CD8-positive, alpha-beta memory T cell (primary cell): ENCODE measurements around the gene DNAAF5. TPM values are rescaled to one million over a fixed set of nuclear protein-coding genes. Genes with fewer than 3 reads are reported as not detected.

Source experiments
- CTCF ChIA-PET: fragments of 350-600 bp; sonication (Branson Sonifier 250); formaldehyde crosslinking; loops from one replicate; lab custom pipeline; 2021; ENCODE audit warnings: antibody characterized with exemption; lab: Charles Lee
- POLR2A ChIA-PET: fragments of 350-600 bp; sonication (Branson Sonifier 250); formaldehyde crosslinking; loops from one replicate; lab custom pipeline; 2021; ENCODE audit warnings: antibody characterized with exemption; lab: Charles Lee
- DNase-seq, 5 donors: peaks; one replicate each; pipeline versions ENCODE4 v3.0.0 to v3.0.0-alpha.2; 2020 to 2022; ENCODE audit warnings: mixed read lengths in 1 of 5
- H3K27ac ChIP-seq: one replicate; pipeline ENCODE4 v1.7.0; 2013; ENCODE audit warnings: low read depth, mild to moderate bottlenecking, low read length, moderate library complexity
- H3K27me3 ChIP-seq: 2 replicates; pipeline ENCODE4 v1.7.0; 2013; ENCODE audit warnings: low read length, mild to moderate bottlenecking; ENCODE audit not compliant: insufficient read depth, poor library complexity, severe bottlenecking
- H3K36me3 ChIP-seq: 2 replicates; pipeline ENCODE4 v1.7.0; 2013; ENCODE audit warnings: mild to moderate bottlenecking, low read length, moderate library complexity; ENCODE audit not compliant: insufficient read depth
- H3K4me1 ChIP-seq: 2 replicates; pipeline ENCODE4 v1.7.0; 2013; ENCODE audit warnings: mild to moderate bottlenecking, low read length, moderate library complexity; ENCODE audit not compliant: insufficient read depth
- H3K4me3 ChIP-seq: 2 replicates; pipeline ENCODE4 v1.7.0; 2013; ENCODE audit warnings: mild to moderate bottlenecking, low read length
- H3K9me3 ChIP-seq: 2 replicates; pipeline ENCODE4 v1.7.0; 2013; ENCODE audit warnings: mild to moderate bottlenecking, low read length
- H3K27ac Mint-ChIP-seq, 8 donors: one replicate each; pipeline ENCODE4 v1.8.0; 2020 to 2021; ENCODE audit warnings: mixed read lengths in 8 of 8, mild to moderate bottlenecking in 6 of 8, inconsistent platforms in 3 of 8, moderate library complexity in 3 of 8
- H3K27me3 Mint-ChIP-seq, 2 donors: one replicate each; pipeline ENCODE4 v1.8.0; 2020 to 2021; ENCODE audit warnings: mixed read lengths in 2 of 2, mild to moderate bottlenecking in 1 of 2, moderate library complexity in 1 of 2
- H3K36me3 Mint-ChIP-seq, 3 donors: one replicate each; pipeline ENCODE4 v1.8.0; 2020 to 2021; ENCODE audit warnings: mixed read lengths in 3 of 3, inconsistent platforms in 1 of 3, mild to moderate bottlenecking in 1 of 3
- H3K4me1 Mint-ChIP-seq, 3 donors: one replicate each; pipeline ENCODE4 v1.8.0; 2020 to 2021; ENCODE audit warnings: mixed read lengths in 3 of 3, inconsistent platforms in 1 of 3, mild to moderate bottlenecking in 1 of 3
- H3K4me3 Mint-ChIP-seq, 7 donors: one replicate each; pipeline ENCODE4 v1.8.0; 2020 to 2021; ENCODE audit warnings: mixed read lengths in 7 of 7, mild to moderate bottlenecking in 6 of 7, moderate library complexity in 4 of 7, inconsistent platforms in 2 of 7
- H3K9me3 Mint-ChIP-seq, 5 donors: one replicate each; pipeline ENCODE4 v1.8.0; 2020 to 2022; ENCODE audit warnings: mixed read lengths in 5 of 5, mild to moderate bottlenecking in 3 of 5, moderate library complexity in 2 of 5, inconsistent platforms in 1 of 5
- polyA plus RNA-seq: library from polyadenylated mRNA; unstranded; fragments of 300-500 nt; fragmentation: Illumina TruSeq; gene quantifications from one replicate; pipeline ENCODE4 v1.2.3, GENCODE V29; 2021
- total RNA-seq, 2 experiments: library from RNA; stranded (reverse); gene quantifications; one replicate each; pipeline ENCODE4 v1.2.3, GENCODE V29; 2021

Gene DNAAF5
- total and polyA plus RNA-seq, 3 experiments from 2014 or later, result 4.4 to 48.0 (median 47.3) TPM

DNA sequence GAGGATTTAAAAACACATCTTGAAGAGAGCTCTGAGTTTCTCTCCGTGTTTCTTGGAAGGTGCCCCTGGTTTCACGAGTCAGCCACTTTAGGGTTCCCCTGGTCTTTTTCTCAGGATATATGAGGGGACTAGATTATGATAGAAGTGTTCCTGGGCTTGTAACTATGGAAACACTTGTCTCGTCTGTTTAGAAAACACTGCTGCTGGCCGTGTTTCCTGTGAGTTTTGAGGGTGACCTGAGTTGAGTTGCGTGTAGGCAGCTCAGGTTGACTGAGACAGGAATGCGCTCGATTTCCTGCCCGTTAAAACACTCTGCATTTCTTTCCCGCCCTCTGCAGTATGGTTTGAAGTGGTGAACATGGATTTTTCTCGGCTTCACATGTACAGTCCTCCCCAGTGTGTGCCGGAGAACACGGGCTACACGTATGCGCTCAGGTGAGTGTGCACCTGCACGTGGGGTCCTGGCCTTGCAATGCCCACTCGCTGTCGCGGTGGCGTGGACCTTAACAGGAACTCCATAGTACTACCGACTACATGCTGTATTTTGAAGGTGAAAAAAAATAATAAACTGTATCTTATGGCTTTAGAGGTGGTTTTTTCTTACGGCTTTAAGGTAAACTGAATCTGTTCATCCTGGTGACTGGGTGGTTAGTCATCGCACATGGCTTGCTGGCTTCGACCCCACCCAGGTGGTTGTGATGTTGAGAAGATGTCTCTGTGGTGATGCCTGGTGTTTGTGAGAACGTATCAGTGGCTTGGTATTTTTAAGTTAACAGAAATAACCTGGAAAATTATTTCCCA lies 105.9 kb downstream of the DNAAF5 start, which contains the start of gene SUN1:
Gene SUN1 (plus strand): TSS at position 310 of the 801 bp plus-strand sequence. CDS start 49 bp downstream, at position 359.
- Histone ChIP-seq H3K4me3 (peak within 1 kb of the TSS; percentile 34), H3K4me1 (peaks cover 36% of the 10 kb centered on the region)

DNA sequence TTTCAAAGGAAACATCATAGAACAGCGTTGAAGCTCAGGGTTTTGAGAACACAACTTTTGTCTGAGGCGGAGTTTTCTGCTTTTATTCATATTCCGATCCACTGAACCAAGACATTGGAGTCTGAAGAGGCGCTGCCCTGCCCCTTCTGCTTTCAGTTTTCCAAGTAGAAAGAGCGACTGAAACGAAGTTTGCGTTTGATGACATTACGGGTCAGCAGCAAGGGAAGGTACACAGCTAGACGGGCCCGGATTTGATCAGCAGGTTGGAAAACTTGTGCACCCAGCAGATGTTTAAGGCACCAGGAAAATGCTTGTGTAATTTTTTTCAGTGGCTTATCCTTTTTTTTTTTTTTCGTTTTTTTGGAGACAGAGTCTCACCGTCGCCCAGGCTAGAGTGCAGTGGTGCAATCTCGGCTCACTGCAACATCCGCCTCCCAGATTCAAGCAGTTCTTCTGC lies 106.5 kb downstream of the DNAAF5 start:
- peak overlapping the region; percentile 26 for H3K27ac ChIP-seq
- ChIA-PET POLR2A (interaction anchor here (1.2 kb wide), 1 partner anchor 9 kb away, joined by 7 read pairs; no protein-coding TSS in a partner anchor), CTCF (interaction anchor here (1.2 to 2.0 kb wide), 4 partner anchors 12 to 40 kb away, joined by 3 to 6 read pairs (median 5); no protein-coding TSS in a partner anchor)
- Mint-ChIP-seq H3K4me1 (peaks cover 32 to 68% (median 40%) of the 10 kb centered on the region in 3 donors), H3K9me3 (no peaks in the 10 kb centered on the region), H3K4me3 (peak overlapping the region in 6 of 7 donors; percentile 72 to 90 (median 78)), H3K36me3 (peaks cover 0 to 33% (median 4%) of the 10 kb centered on the region in 3 donors), H3K27ac (peak overlapping the region; percentile 51 to 97 (median 92)), H3K27me3 (no peaks in the 10 kb centered on the region)
- H3K36me3 ChIP-seq, result no peaks in the 10 kb centered on the region
- H3K4me1 ChIP-seq, result peaks cover 36% of the 10 kb centered on the region
- DNase-seq, result peak in 1 of 5 donors; percentile 13
- no peaks in the 10 kb centered on the region for H3K9me3 ChIP-seq
- H3K27me3 ChIP-seq, result no peaks in the 10 kb centered on the region
- H3K4me3 ChIP-seq, result no peak overlapping the region

More for the DNA sequence above, 105.9 kb downstream of the DNAAF5 start, which contains the start of gene SUN1:
- POLR2A ChIA-PET, result interaction anchor here (1.2 to 2.5 kb wide), 3 partner anchors 9 to 20 kb away, joined by 6 to 7 read pairs (median 6); no protein-coding TSS in a partner anchor
- peaks cover 32 to 68% (median 40%) of the 10 kb centered on the region in 3 donors for H3K4me1 Mint-ChIP-seq
- no peaks in the 10 kb centered on the region for H3K9me3 Mint-ChIP-seq
- no peaks in the 10 kb centered on the region for H3K9me3 ChIP-seq
- H3K36me3 Mint-ChIP-seq, result peaks cover 0 to 28% (median 4%) of the 10 kb centered on the region in 3 donors
- H3K27me3 Mint-ChIP-seq, result no peaks in the 10 kb centered on the region
- CTCF ChIA-PET, result interaction anchor here (0.7 to 2.0 kb wide), 7 partner anchors 9 to 470 kb away, joined by 3 to 6 read pairs (median 3); no protein-coding TSS in a partner anchor
- peak within 1 kb of the TSS; percentile 4 to 90 (median 77) for H3K4me3 Mint-ChIP-seq
- peak within 1 kb of the TSS; percentile 68 for H3K27ac ChIP-seq
- peak within 1 kb of the TSS; percentile 69 to 97 (median 94) for H3K27ac Mint-ChIP-seq
- DNase-seq, result peak; percentile 16 to 86 (median 69)
- H3K27me3 ChIP-seq, result no peaks in the 10 kb centered on the region
- no peaks in the 10 kb centered on the region for H3K36me3 ChIP-seq

DNA sequence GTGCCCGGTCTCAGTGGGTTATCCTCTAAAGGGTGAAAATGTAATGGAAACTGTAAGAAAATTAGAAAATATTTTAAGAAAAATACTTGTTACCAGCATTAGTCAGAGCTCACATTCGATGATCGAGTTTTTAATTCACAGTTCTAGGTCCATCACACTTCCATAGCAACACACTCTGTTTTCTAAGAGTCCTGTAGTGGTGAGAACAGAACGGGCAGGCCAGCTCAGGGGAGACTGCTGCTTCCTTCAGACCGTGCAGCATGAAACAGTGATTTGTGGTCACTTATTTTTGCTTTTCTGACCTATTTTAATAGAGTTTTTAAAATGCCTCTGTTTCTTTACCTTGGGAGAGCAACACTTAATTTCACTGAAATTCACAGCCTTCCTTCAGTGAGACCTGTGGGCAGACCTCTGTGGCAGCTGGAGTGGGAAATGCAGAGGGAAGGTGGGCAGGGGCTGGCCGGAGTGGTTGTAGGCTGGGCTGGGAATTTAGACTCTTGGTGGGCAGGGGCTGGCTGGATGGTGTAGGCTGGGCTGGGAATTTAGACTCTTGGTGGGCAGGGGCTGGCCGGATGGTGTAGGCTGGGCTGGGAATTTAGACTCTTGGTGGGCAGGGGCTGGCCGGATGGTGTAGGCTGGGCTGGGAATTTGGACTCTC lies 107.2 kb downstream of the DNAAF5 start:
- DNase-seq, result no peak
- no peak overlapping the region for H3K27ac ChIP-seq
- Mint-ChIP-seq H3K4me3 (no peak overlapping the region), H3K27me3 (no peaks in the 10 kb centered on the region), H3K36me3 (peaks cover 0 to 39% (median 4%) of the 10 kb centered on the region in 3 donors), H3K4me1 (peaks cover 32 to 64% (median 40%) of the 10 kb centered on the region in 3 donors), H3K27ac (peak overlapping the region in 2 of 8 donors; percentile 55 to 88), H3K9me3 (no peaks in the 10 kb centered on the region)
- H3K4me3 ChIP-seq, result no peak overlapping the region
- peaks cover 36% of the 10 kb centered on the region for H3K4me1 ChIP-seq
- H3K36me3 ChIP-seq, result no peaks in the 10 kb centered on the region
- H3K9me3 ChIP-seq, result no peaks in the 10 kb centered on the region
- ChIA-PET CTCF (interaction anchor here (1.2 to 2.0 kb wide), 3 partner anchors 11 to 39 kb away, joined by 3 to 6 read pairs (median 5); no protein-coding TSS in a partner anchor), POLR2A (interaction anchor here (1.2 kb wide), 1 partner anchor 8 kb away, joined by 7 read pairs; no protein-coding TSS in a partner anchor)
- H3K27me3 ChIP-seq, result no peaks in the 10 kb centered on the region

DNA sequence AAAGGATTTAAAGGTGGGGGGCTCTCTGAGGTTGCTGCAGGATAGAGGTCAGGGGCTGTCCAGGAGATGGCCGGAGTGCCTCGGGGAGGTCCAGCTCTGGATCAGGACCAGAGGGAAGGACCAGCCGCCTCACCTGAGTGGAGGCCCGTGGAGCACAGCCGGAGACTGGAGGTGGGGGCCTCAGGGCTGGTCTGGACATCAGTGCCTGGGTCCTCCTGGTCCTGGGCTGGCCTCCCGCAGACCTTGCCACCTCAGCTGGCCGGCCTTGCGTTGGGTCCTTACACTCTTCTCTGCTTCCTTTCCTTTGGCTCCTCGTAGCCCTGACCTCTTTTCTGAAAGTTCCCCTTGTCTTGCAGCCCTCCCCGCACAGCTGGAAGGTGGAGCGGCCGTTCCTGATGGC lies 107.8 kb downstream of the DNAAF5 start:
- ChIA-PET CTCF (interaction anchor here (1.2 to 1.4 kb wide), 2 partner anchors 10 to 12 kb away, joined by 3 to 5 read pairs; no protein-coding TSS in a partner anchor), POLR2A (no interaction called here)
- no peaks in the 10 kb centered on the region for H3K36me3 ChIP-seq
- no peaks in the 10 kb centered on the region for H3K9me3 Mint-ChIP-seq
- H3K36me3 Mint-ChIP-seq, result peaks cover 0 to 43% (median 5%) of the 10 kb centered on the region in 3 donors
- H3K27me3 ChIP-seq, result no peaks in the 10 kb centered on the region
- no peak overlapping the region for H3K4me3 ChIP-seq
- peaks cover 36% of the 10 kb centered on the region for H3K4me1 ChIP-seq
- DNase-seq, result no peak
- no peak overlapping the region for H3K27ac ChIP-seq
- no peaks in the 10 kb centered on the region for H3K27me3 Mint-ChIP-seq
- H3K9me3 ChIP-seq, result no peaks in the 10 kb centered on the region
- peaks cover 32 to 59% (median 35%) of the 10 kb centered on the region in 3 donors for H3K4me1 Mint-ChIP-seq
- H3K27ac Mint-ChIP-seq, result peak overlapping the region in 4 of 8 donors; percentile 50 to 66 (median 52)
- H3K4me3 Mint-ChIP-seq, result peak overlapping the region in 2 of 7 donors; percentile 24 to 45

DNA sequence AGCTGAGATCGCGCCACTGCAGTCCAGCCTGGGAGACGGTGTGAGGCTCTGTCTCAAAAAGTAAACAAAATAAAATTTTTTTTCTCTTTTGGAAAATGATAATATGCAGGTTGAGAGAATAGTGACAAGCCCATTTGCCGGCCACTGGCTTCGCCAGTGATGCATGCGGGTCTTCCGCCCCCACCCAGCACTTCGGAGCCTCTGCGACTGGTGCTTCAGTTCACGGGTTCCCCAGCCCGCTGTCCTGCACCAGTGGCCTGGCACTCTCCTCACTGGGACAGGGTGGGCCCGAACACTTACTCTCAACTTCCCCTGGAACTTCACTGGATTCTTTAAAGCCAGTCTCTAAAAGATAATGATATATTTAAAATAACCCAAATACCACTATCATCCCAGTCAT lies 108.5 kb downstream of the DNAAF5 start:
- H3K27me3 ChIP-seq, result no peaks in the 10 kb centered on the region
- H3K4me3 ChIP-seq, result no peak overlapping the region
- Mint-ChIP-seq H3K27ac (no peak overlapping the region), H3K4me1 (peaks cover 31 to 54% (median 32%) of the 10 kb centered on the region in 3 donors), H3K27me3 (no peaks in the 10 kb centered on the region), H3K36me3 (peaks cover 4 to 48% (median 9%) of the 10 kb centered on the region in 3 donors), H3K9me3 (no peaks in the 10 kb centered on the region), H3K4me3 (no peak overlapping the region)
- H3K9me3 ChIP-seq, result no peaks in the 10 kb centered on the region
- DNase-seq, result peak in 1 of 5 donors; percentile 44
- ChIA-PET CTCF (no interaction called here), POLR2A (no interaction called here)
- no peak overlapping the region for H3K27ac ChIP-seq
- H3K36me3 ChIP-seq, result peaks cover 3% of the 10 kb centered on the region
- peaks cover 34% of the 10 kb centered on the region for H3K4me1 ChIP-seq

DNA sequence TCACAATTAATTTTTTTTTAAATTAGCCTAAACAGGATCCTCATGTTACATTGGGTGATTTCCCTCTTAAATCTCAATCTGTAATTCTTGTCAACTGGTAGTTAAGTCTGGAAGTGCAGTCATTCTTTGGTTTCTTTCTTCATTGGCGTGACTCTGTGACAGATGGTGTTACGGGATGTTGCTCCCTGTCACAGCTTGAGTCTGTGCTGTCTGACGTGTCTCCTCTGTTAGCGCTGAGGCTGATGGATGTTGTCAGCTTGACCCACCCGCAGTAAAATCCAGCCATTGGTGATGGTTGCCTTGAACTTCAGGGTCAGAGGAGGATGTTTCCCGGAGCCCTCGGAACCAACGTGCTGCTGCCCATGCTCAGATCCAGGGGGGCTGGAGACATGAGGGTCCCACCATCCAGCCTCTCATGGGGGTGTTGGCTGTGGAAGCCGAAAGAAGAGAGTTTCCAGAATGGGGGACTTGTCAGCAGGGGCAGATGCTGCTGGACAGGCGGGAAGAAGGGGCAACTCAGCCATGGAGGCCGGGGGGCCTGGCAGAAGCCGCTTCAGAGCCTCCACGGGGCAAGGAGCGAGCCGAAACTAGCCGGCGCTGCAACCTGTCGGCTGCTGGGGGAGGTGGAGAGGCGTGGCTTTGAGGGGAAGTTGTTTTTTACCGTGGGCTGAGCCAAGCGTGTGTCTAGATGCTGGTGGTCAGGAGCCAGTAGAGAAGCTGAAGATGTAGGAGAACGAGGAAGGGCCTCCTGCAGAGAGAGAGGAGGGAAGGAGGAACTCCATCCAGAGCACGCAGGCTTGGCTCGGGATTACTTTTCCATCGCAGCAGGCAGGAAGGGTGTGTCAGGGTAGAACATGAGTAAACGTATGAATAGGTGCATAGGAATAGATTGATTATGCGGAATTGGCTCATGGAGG lies 109.2 kb downstream of the DNAAF5 start:
- Histone ChIP-seq H3K27ac (no peak overlapping the region), H3K27me3 (no peaks in the 10 kb centered on the region), H3K4me1 (peaks cover 27% of the 10 kb centered on the region), H3K9me3 (no peaks in the 10 kb centered on the region), H3K36me3 (peaks cover 6% of the 10 kb centered on the region), H3K4me3 (no peak overlapping the region)
- peaks cover 4 to 53% (median 9%) of the 10 kb centered on the region in 3 donors for H3K36me3 Mint-ChIP-seq
- H3K4me3 Mint-ChIP-seq, result no peak overlapping the region
- peaks cover 24 to 47% (median 26%) of the 10 kb centered on the region in 3 donors for H3K4me1 Mint-ChIP-seq
- H3K27ac Mint-ChIP-seq, result peak overlapping the region in 4 of 8 donors; percentile 29 to 80 (median 34)
- CTCF ChIA-PET, result interaction anchor here (0.8 to 1.7 kb wide), 2 partner anchors 24 to 37 kb away, joined by 3 to 4 read pairs; no protein-coding TSS in a partner anchor
- DNase-seq, result peak in 1 of 5 donors; percentile 37
- H3K9me3 Mint-ChIP-seq, result no peaks in the 10 kb centered on the region
- POLR2A ChIA-PET, result no interaction called here
- no peaks in the 10 kb centered on the region for H3K27me3 Mint-ChIP-seq
